K562 (cell line): ENCODE data around the gene SLC44A5. TPM values are rescaled to one million over a fixed set of nuclear protein-coding genes. Genes with fewer than 3 reads are reported as not detected.

Source experiments
- CCAR2 ChIP-seq: fragments of 200-400 bp; formaldehyde crosslinking; IDR thresholded peaks from 2 replicates; pipeline ENCODE4 v1.6.1; 2017; ENCODE audit warnings: mild to moderate bottlenecking, low read depth, low read length
- CTCF ChIP-seq, 3 experiments: IDR thresholded peaks in 2 of 3; conservative IDR thresholded peaks in 1 of 3; 2 replicates each; pipeline ENCODE4 v1.5.1; 2011 to 2012; ENCODE audit warnings: low read length in 3 of 3, mild to moderate bottlenecking in 3 of 3, control low read depth in 2 of 3, improper control_type of control experiment in 1 of 3, inconsistent platforms in 1 of 3, low read depth in 1 of 3, mixed read lengths in 1 of 3, moderate library complexity in 1 of 3; ENCODE audit not compliant: insufficient read depth in 2 of 3
- HDAC8 ChIP-seq: fragments of 450-650 bp; IDR thresholded peaks from 2 replicates; pipeline ENCODE4 v1.6.1; 2016; ENCODE audit warnings: mild to moderate bottlenecking, missing genetic modification characterization, moderate library complexity, missing compliant biosample characterization
- HNRNPH1 ChIP-seq: fragments of 200-400 bp; formaldehyde crosslinking; optimal IDR thresholded peaks from 2 replicates; pipeline ENCODE3; 2017; ENCODE audit warnings: low read depth, mild to moderate bottlenecking, low read length, moderate library complexity
- LARP7 ChIP-seq: fragments of 450-650 bp; IDR thresholded peaks from 2 replicates; pipeline ENCODE4 v1.6.1; 2016
- MTF1 ChIP-seq: fragments of 250-450 bp; sonication (Bioruptor Pico); IDR thresholded peaks from 2 replicates; pipeline ENCODE4 v1.9.0; 2021; ENCODE audit warnings: moderate library complexity, mild to moderate bottlenecking, inconsistent platforms, borderline replicate concordance
- NFIX ChIP-seq: fragments of 250-450 bp; sonication (Bioruptor Pico); IDR thresholded peaks from 2 replicates; pipeline ENCODE4 v1.4.0; 2020; ENCODE audit warnings: low read depth, mild to moderate bottlenecking, moderate library complexity
- NKRF ChIP-seq: fragments of 450-650 bp; IDR thresholded peaks from 2 replicates; pipeline ENCODE4 v1.6.1; 2016; ENCODE audit warnings: borderline replicate concordance
- RBFOX2 ChIP-seq: fragments of 200-400 bp; formaldehyde crosslinking; IDR thresholded peaks from 2 replicates; pipeline ENCODE4 v1.6.1; 2017; ENCODE audit warnings: low read depth, mild to moderate bottlenecking, low read length, moderate library complexity
- SIN3B ChIP-seq: fragments of 450-650 bp; IDR thresholded peaks from 2 replicates; pipeline ENCODE4 v1.6.1; 2017; ENCODE audit warnings: low read depth, mild to moderate bottlenecking, moderate library complexity
- TFAM ChIP-seq: fragments of 250-450 bp; sonication (Bioruptor Pico); conservative IDR thresholded peaks from 2 replicates; pipeline ENCODE4 v1.5.0; 2021; ENCODE audit warnings: mild to moderate bottlenecking, moderate library complexity
- ZBTB2 ChIP-seq: fragments of 450-650 bp; IDR thresholded peaks from 2 replicates; pipeline ENCODE4 v1.6.1; 2016; ENCODE audit warnings: antibody characterized with exemption
- ZBTB9 ChIP-seq: fragments of 450-650 bp; formaldehyde crosslinking; IDR thresholded peaks from 2 replicates; pipeline ENCODE4 v1.4.0; 2020; ENCODE audit warnings: mild to moderate bottlenecking, moderate library complexity
- ZNF175 ChIP-seq: fragments of 200-800 bp; sonication (Bioruptor generic); IDR thresholded peaks from 2 replicates; pipeline ENCODE4 v1.6.1; 2016; ENCODE audit warnings: low read depth, mild to moderate bottlenecking, missing genetic modification characterization, missing compliant biosample characterization
- ZNF77 ChIP-seq: fragments of 250-450 bp; sonication (Bioruptor Pico); IDR thresholded peaks from 2 replicates; pipeline ENCODE4 v1.5.0; 2020
- polyA plus RNA-seq, 8 experiments: library from polyadenylated mRNA; depleted of rRNA in 4 of 8; stranded (reverse) in 5 of 8; unstranded in 3 of 8; fragments of >200 nt; fragmentation: Nextera tagmentation in 2 of 8; fragmentation: Illumina TruSeq in 1 of 8; extraction: Ambion mirVana in 2 of 8; extraction: Trizol in 1 of 8; gene quantifications; 2 replicates each; pipeline versions ENCODE4 v1.2.1 to v1.2.3, GENCODE V29; 2011 to 2014; ENCODE audit warnings: inconsistent platforms in 1 of 8, missing spikeins in 1 of 8
- total RNA-seq, 7 experiments: library from RNA; depleted of rRNA in 6 of 7; stranded (reverse); fragments of >200 nt in 6 of 7; fragmentation: Illumina TruSeq in 2 of 7; extraction: Trizol in 2 of 7; gene quantifications; 2 replicates each; pipeline versions ENCODE4 v1.2.1 to v1.2.3, GENCODE V29; 2011 to 2021; ENCODE audit warnings: low replicate concordance in 1 of 7

SLC44A5 gene
- total and polyA plus RNA-seq, 9 of the 15 experiments (the other 6 are each of a cell fraction or from before 2014, with no cell fraction given): 1.2 to 10.1 (median 3.2) TPM

GRCh38 chr1:75233302-75233929 lies 377.5 kb downstream of the SLC44A5 start (continued):
- TF ChIP-seq NKRF (no peak), MTF1 (CRISPR knock-in tag) (no peak), NFIX (CRISPR knock-in tag) (no peak), CTCF (IDR thresholded peaks at IDR 0.05 in 2 of 3, conservative IDR thresholded peaks at IDR 0.05 in 1 of 3; ENCODE audit: insufficient read depth in 2 of 3, low read depth in 1 of 3, low read length in 3 of 3) (peak; percentile 44 to 74 (median 66); a peak in 5 of 6 replicates), CCAR2 (no peak), RBFOX2 (no peak), ZNF77 (CRISPR knock-in tag) (no peak), HDAC8 (no peak), SIN3B (no peak), LARP7 (no peak), ZBTB9 (no peak), ZBTB2 (no peak), ZNF175 (no peak), HNRNPH1 (no peak), TFAM (no peak)
